Measurements from ENCODE around the gene BST2.

The BST2 gene

DNA sequence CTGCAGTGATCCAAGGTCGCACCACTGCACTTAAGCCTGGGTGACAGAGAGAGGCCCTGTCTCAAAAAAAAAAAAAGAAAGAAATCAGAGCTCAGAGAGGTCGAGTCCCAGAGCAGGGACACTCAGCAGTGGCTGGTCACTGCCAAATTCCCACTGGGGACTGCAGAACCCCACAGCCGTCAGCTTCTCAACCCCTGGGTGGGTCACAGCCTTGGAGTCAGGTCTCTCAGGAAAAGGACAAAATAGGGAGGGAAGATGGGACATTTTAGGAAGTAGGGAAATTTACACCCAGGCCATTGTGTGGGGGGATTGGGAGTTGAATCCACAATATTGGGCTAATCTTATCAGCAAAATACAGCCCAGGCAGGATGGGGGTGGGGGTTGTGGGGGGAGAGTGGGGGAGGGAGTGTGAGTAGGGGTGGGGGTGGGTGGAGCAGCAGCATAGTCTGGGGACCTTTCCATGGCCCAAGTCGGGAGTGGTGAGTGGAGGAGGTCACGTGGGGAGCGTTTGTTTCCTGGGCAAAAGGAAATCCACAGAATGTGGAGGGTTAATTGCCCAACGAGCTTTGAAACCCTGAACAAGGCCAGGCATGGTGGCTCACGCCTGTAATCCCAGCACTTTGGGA lies 6.4 kb downstream of the BST2 start:
- Histone ChIP-seq H3K9me3 (ENCODE audit: control insufficient read depth, low read length) (no peaks in the 10 kb centered on the region), H3K79me2 (no peaks in the 10 kb centered on the region), H3K27ac (no peak overlapping the region), H3K4me3 (ENCODE audit: low read depth, low read length) (no peak overlapping the region), H3K4me1 (no peaks in the 10 kb centered on the region), H3K9ac (no peak overlapping the region), H3K4me2 (ENCODE audit: low read length) (no peak overlapping the region), H2AFZ (no peak overlapping the region), H3K27me3 (ENCODE audit: control insufficient read depth, insufficient read depth, low read length) (no peaks in the 10 kb centered on the region), H3K36me3 (ENCODE audit: control insufficient read depth, insufficient read depth, low read length) (no peaks in the 10 kb centered on the region)
- TF ChIP-seq, protein P1, sequence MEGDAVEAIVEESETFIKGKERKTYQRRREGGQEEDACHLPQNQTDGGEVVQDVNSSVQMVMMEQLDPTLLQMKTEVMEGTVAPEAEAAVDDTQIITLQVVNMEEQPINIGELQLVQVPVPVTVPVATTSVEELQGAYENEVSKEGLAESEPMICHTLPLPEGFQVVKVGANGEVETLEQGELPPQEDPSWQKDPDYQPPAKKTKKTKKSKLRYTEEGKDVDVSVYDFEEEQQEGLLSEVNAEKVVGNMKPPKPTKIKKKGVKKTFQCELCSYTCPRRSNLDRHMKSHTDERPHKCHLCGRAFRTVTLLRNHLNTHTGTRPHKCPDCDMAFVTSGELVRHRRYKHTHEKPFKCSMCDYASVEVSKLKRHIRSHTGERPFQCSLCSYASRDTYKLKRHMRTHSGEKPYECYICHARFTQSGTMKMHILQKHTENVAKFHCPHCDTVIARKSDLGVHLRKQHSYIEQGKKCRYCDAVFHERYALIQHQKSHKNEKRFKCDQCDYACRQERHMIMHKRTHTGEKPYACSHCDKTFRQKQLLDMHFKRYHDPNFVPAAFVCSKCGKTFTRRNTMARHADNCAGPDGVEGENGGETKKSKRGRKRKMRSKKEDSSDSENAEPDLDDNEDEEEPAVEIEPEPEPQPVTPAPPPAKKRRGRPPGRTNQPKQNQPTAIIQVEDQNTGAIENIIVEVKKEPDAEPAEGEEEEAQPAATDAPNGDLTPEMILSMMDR (IDR thresholded peaks at IDR 0.05) = no peak

DNA sequence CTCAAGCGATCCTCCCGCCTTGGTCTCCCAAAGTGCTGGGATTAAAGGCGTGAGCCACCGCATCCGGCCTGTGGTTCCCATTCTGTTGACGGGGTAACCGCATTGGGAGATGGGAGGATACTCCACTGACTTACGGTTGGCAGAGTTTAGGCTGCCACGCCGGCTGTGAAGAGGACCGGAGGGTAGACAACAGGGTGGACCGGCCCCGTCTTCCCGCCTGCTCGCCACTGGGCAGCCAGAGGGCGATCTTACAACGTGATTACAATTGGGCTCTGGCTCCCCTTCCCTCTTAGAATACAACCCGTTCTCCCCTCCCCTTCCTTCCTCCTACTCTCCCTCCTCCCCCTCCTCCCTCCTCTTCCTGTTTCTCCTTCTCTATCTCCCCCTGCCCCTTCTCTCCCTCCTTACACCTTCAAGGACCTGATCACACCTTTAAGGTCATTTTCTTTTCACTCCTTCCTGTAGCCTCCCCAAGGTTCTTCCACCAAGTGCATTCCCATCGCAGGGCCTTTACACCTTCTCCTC lies 10.5 kb downstream of the BST2 start:
- Histone ChIP-seq H3K4me1 (peaks cover 6% of the 10 kb centered on the region), H3K9me3 (ENCODE audit: control insufficient read depth, low read length) (no peaks in the 10 kb centered on the region), H3K27ac (no peak overlapping the region), H3K9ac (no peak overlapping the region), H3K36me3 (ENCODE audit: control insufficient read depth, insufficient read depth, low read length) (no peaks in the 10 kb centered on the region), H3K4me3 (ENCODE audit: low read depth, low read length) (no peak overlapping the region), H2AFZ (no peak overlapping the region), H3K79me2 (no peaks in the 10 kb centered on the region), H3K4me2 (ENCODE audit: low read length) (no peak overlapping the region), H3K27me3 (ENCODE audit: control insufficient read depth, insufficient read depth, low read length) (no peaks in the 10 kb centered on the region)
- TF ChIP-seq, protein P1 (IDR thresholded peaks at IDR 0.05) = peak; percentile 39

DNA sequence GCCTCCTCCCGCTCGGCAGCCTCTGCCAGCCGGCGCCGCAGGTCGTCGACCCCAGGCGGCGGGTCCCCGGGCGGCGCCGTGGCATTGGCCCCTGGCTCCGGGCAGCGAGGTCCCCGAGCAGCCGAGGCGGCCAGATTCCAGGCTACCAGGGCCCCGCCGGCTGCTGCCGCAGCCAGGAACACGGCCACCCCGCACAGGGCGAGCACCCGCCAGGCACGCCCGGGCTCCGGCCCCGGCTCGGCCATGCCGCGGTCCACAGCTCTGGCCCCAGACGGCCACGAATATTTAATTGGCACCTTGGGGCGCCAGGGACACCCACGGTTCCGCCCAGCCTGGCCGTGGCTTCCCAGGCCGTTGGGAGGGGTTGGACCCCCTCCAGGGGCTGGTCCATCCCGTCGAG lies 11.5 kb downstream of the BST2 start, which contains the start of gene CCDC194:
CCDC194 (minus strand) TSS at position 283 of the 400 bp plus-strand sequence; CDS start at position 245, 38 bp downstream.
- Histone ChIP-seq H3K36me3 (ENCODE audit: control insufficient read depth, insufficient read depth, low read length) (no peaks in the 10 kb centered on the region), H2AFZ (no peak within 1 kb of the TSS), H3K4me3 (ENCODE audit: low read depth, low read length) (no peak within 1 kb of the TSS), H3K27me3 (ENCODE audit: control insufficient read depth, insufficient read depth, low read length) (no peaks in the 10 kb centered on the region), H3K4me2 (ENCODE audit: low read length) (no peak within 1 kb of the TSS), H3K4me1 (peaks cover 6% of the 10 kb centered on the region), H3K27ac (no peak within 1 kb of the TSS), H3K9ac (no peak within 1 kb of the TSS), H3K9me3 (ENCODE audit: control insufficient read depth, low read length) (no peaks in the 10 kb centered on the region), H3K79me2 (no peaks in the 10 kb centered on the region)
- TF ChIP-seq, protein P1 (IDR thresholded peaks at IDR 0.05) = no peak

DNA sequence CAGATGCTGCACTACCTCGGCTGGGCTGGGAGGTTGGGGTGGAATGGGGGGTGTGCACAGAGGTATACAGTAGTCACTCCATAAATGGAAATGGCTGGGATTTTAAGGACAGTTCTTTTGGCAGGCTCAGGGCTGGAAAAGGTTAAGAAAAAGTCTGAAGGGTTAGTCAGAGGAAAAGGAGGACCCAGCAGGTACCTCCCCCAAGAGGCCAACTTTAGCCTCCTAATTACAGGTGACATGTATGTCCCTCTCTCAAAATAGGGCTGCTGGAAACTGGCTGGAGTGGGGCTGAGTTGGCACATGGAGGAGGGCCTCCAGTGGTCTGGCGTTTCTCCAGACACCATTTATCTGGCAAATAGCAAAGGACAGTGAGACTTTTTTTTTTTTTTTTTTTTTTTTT lies 12.4 kb downstream of the BST2 start:
- TF ChIP-seq, protein P1 (IDR thresholded peaks at IDR 0.05) = no peak
- Histone ChIP-seq H3K9me3 (ENCODE audit: control insufficient read depth, low read length) (no peaks in the 10 kb centered on the region), H3K36me3 (ENCODE audit: control insufficient read depth, insufficient read depth, low read length) (no peaks in the 10 kb centered on the region), H3K4me2 (ENCODE audit: low read length) (no peak overlapping the region), H3K27me3 (ENCODE audit: control insufficient read depth, insufficient read depth, low read length) (no peaks in the 10 kb centered on the region), H3K9ac (no peak overlapping the region), H2AFZ (no peak overlapping the region), H3K4me3 (ENCODE audit: low read depth, low read length) (no peak overlapping the region), H3K4me1 (peaks cover 6% of the 10 kb centered on the region), H3K79me2 (no peaks in the 10 kb centered on the region), H3K27ac (no peak overlapping the region)
